ENCODE results near the gene COBL.

COBL gene

GRCh38 chr7:51276967-51277366 lies 39.6 kb downstream of the COBL start:
- no peak for DNase-seq (ENCODE audit: low read depth in 2 of 2)

- DNase-seq (ENCODE audit: low read depth in 2 of 2), result no peak
Measured at GRCh38 chr7:51276091-51276605, 40.5 kb downstream of the COBL start.

GRCh38 chr7:51275532-51275931 lies 41.1 kb downstream of the COBL start:
- DNase-seq (ENCODE audit: low read depth in 2 of 2), result no peak

GRCh38 chr7:51274955-51275354 lies 41.7 kb downstream of the COBL start:
- DNase-seq (ENCODE audit: low read depth in 2 of 2), result no peak

GRCh38 chr7:51274001-51274400 lies 42.6 kb downstream of the COBL start:
- no peak for DNase-seq (ENCODE audit: low read depth in 2 of 2)

- no peak for DNase-seq (ENCODE audit: low read depth in 2 of 2)
Measured at GRCh38 chr7:51273360-51273759, 43.2 kb downstream of the COBL start.

GRCh38 chr7:51270965-51271364 lies 45.6 kb downstream of the COBL start:
- DNase-seq (ENCODE audit: low read depth in 2 of 2), result no peak

- no peak for DNase-seq (ENCODE audit: low read depth in 2 of 2)
Measured at GRCh38 chr7:51269911-51270310, 46.7 kb downstream of the COBL start.

- no peak for DNase-seq (ENCODE audit: low read depth in 2 of 2)
Measured at GRCh38 chr7:51269321-51269720, 47.3 kb downstream of the COBL start.

- DNase-seq (ENCODE audit: low read depth in 2 of 2), result no peak
Measured at GRCh38 chr7:51268859-51269258, 47.8 kb downstream of the COBL start.

- no peak for DNase-seq (ENCODE audit: low read depth in 2 of 2)
Measured at GRCh38 chr7:51267169-51267568, 49.4 kb downstream of the COBL start.

GRCh38 chr7:51265066-51265907 lies 51.3 kb downstream of the COBL start:
- no peak for DNase-seq (ENCODE audit: low read depth in 2 of 2)

GRCh38 chr7:51263631-51264484 lies 52.8 kb downstream of the COBL start:
- no peak for DNase-seq (ENCODE audit: low read depth in 2 of 2)

GRCh38 chr7:51262796-51263531 lies 53.6 kb downstream of the COBL start:
- no peak for DNase-seq (ENCODE audit: low read depth in 2 of 2)

- no peak for DNase-seq (ENCODE audit: low read depth in 2 of 2)
Measured at GRCh38 chr7:51261950-51262795, 54.4 kb downstream of the COBL start.

- no peak for DNase-seq (ENCODE audit: low read depth in 2 of 2)
Measured at GRCh38 chr7:51261117-51261835, 55.3 kb downstream of the COBL start.

- DNase-seq (ENCODE audit: low read depth in 2 of 2), result no peak
Measured at GRCh38 chr7:51260516-51260915, 56.1 kb downstream of the COBL start.

- DNase-seq (ENCODE audit: low read depth in 2 of 2), result no peak
Measured at GRCh38 chr7:51259766-51260165, 56.8 kb downstream of the COBL start.

GRCh38 chr7:51256916-51257315 lies 59.7 kb downstream of the COBL start:
- no peak for DNase-seq (ENCODE audit: low read depth in 2 of 2)

GRCh38 chr7:51256209-51256781 lies 60.3 kb downstream of the COBL start:
- DNase-seq (ENCODE audit: low read depth in 2 of 2), result no peak

Data from activated CD4-positive, alpha-beta T cell treated with anti-CD3 and anti-CD28 coated beads for 24 hours (primary cell).